HEK293 (cell line): ENCODE measurements around the gene TTYH2.

Source experiments
- CTCF ChIP-seq: fragments of 450-650 bp; formaldehyde crosslinking; IDR thresholded peaks from 2 replicates; pipeline ENCODE4 v1.5.1; 2016; ENCODE audit warnings: missing biosample characterization, missing genetic modification characterization
- TCF7L2 ChIP-seq: IDR thresholded peaks from 2 replicates; pipeline ENCODE4 v1.6.1; 2011; ENCODE audit warnings: low read depth, mild to moderate bottlenecking, inconsistent platforms, low read length, moderate library complexity, borderline replicate concordance
- YY1 ChIP-seq: fragments of 450-650 bp; formaldehyde crosslinking; IDR thresholded peaks from 2 replicates; pipeline ENCODE4 v1.5.1; 2018; ENCODE audit warnings: missing biosample characterization, missing genetic modification characterization
- ZFP3 ChIP-seq: fragments of 450-650 bp; formaldehyde crosslinking; IDR thresholded peaks from 2 replicates; pipeline ENCODE4 v1.5.1; 2016; ENCODE audit warnings: low read depth, missing biosample characterization, missing genetic modification characterization
- ZNF544 ChIP-seq: fragments of 450-650 bp; formaldehyde crosslinking; IDR thresholded peaks from 2 replicates; pipeline ENCODE4 v1.5.0; 2017; ENCODE audit warnings: missing biosample characterization, missing genetic modification characterization
- ZSCAN23 ChIP-seq: fragments of 450-650 bp; formaldehyde crosslinking; IDR thresholded peaks from 2 replicates; pipeline ENCODE4 v1.5.1; 2016; ENCODE audit warnings: missing biosample characterization, missing genetic modification characterization

- no peak for TF ChIP-seq YY1 (tag by site-specific recombination)
- TF ChIP-seq ZNF544 (tag by site-specific recombination): no peak
- no peak for TF ChIP-seq ZSCAN23
- no peak; the same call in 1 of the 2 replicates for TF ChIP-seq CTCF (tag by site-specific recombination)
- no peak for TF ChIP-seq TCF7L2
- no peak for TF ChIP-seq ZFP3 (tag by site-specific recombination)
Observed at GRCh38 chr17:74296548-74296936, 83.2 kb downstream of the TTYH2 start.
